IMR-90 (cell line): ENCODE results near the gene PHF14. TPM values are rescaled to one million over a fixed set of nuclear protein-coding genes. Genes with fewer than 3 reads are reported as not detected.

Experiments used
- ATAC-seq: fragments of 200-7000 bp; cut with Tn5 transposase; 2 replicates; pipeline ENCODE4 v1.9.1; 2020; ENCODE audit warnings: low read depth, mild to moderate bottlenecking, moderate library complexity
- BruUV-seq: library from RNA; stranded (reverse); fragments of 400-500 nt; replicated peaks from 2 replicates; lab custom pipeline; 2021; lab: Mats Ljungman, UMichigan
- CTCF ChIA-PET: fragments of 300-600 bp; formaldehyde crosslinking; extraction: SDS; loops from one replicate; lab custom pipeline; 2021; ENCODE audit warnings: antibody characterized with exemption; lab: Yijun Ruan, JAX
- POLR2A ChIA-PET: fragments of 300-600 bp; sonication (Branson Sonifier 250); formaldehyde crosslinking; loops from one replicate; lab custom pipeline; 2022; ENCODE audit warnings: antibody characterized with exemption; ENCODE audit not compliant: unreplicated experiment; lab: Charles Lee
- DNase-seq: peaks from one replicate; pipeline ENCODE4 v3.0.0; 2013
- H2AFZ ChIP-seq: replicated peaks from 2 replicates; pipeline ENCODE3; 2013; ENCODE audit warnings: low read length, mild to moderate bottlenecking; ENCODE audit not compliant: poor library complexity
- H2AK5ac ChIP-seq: 2 replicates; pipeline ENCODE4 v1.6.1; 2013; ENCODE audit warnings: low read depth, low read length, inconsistent platforms
- H2AK9ac ChIP-seq: replicated peaks from 2 replicates; pipeline ENCODE3; 2013; ENCODE audit warnings: mild to moderate bottlenecking, low read depth, low read length, moderate library complexity; ENCODE audit not compliant: poor library complexity
- H2BK120ac ChIP-seq: 2 replicates; pipeline ENCODE4 v1.6.1; 2013; ENCODE audit warnings: low read depth, low read length, inconsistent platforms
- H2BK15ac ChIP-seq: 3 replicates; pipeline ENCODE4 v1.6.1; 2013; ENCODE audit warnings: low read depth, low read length, inconsistent platforms
- H2BK20ac ChIP-seq: 2 replicates; pipeline ENCODE4 v1.6.1; 2013; ENCODE audit warnings: low read depth, mild to moderate bottlenecking, inconsistent platforms, low read length, moderate library complexity
- H2BK5ac ChIP-seq: 2 replicates; pipeline ENCODE4 v1.6.1; 2013; ENCODE audit warnings: mild to moderate bottlenecking, low read depth, low read length, inconsistent platforms; ENCODE audit not compliant: poor library complexity, severe bottlenecking
- H3K14ac ChIP-seq: replicated peaks from 2 replicates; pipeline ENCODE4 v1.6.1; 2013; ENCODE audit warnings: low read depth, low read length, inconsistent platforms
- H3K18ac ChIP-seq: 2 replicates; pipeline ENCODE4 v1.6.1; 2013; ENCODE audit warnings: low read depth, low read length, control low read depth
- H3K23ac ChIP-seq: 2 replicates; pipeline ENCODE4 v1.6.1; 2013; ENCODE audit warnings: low read depth, low read length, inconsistent platforms
- H3K27ac ChIP-seq: 2 replicates; pipeline ENCODE4 v1.5.1; 2013; ENCODE audit warnings: mild to moderate bottlenecking, control low read depth, low read length; ENCODE audit not compliant: insufficient read depth
- H3K27me3 ChIP-seq: 2 replicates; pipeline ENCODE4 v1.6.1; 2013; ENCODE audit warnings: low read length; ENCODE audit not compliant: control insufficient read depth, insufficient read depth
- H3K36me3 ChIP-seq: 2 replicates; pipeline ENCODE4 v1.6.1; 2013; ENCODE audit warnings: low read length, mixed read lengths; ENCODE audit not compliant: control insufficient read depth, insufficient read depth
- H3K4ac ChIP-seq: 2 replicates; pipeline ENCODE4 v1.6.1; 2013; ENCODE audit warnings: low read depth, low read length, inconsistent platforms
- H3K4me1 ChIP-seq: 2 replicates; pipeline ENCODE4 v1.6.1; 2013; ENCODE audit warnings: low read length, mixed read lengths; ENCODE audit not compliant: control insufficient read depth, insufficient read depth
- H3K4me2 ChIP-seq: 2 replicates; pipeline ENCODE4 v1.6.1; 2013; ENCODE audit warnings: low read depth, mild to moderate bottlenecking, control low read depth, low read length, moderate library complexity
- H3K4me3 ChIP-seq: 2 replicates; pipeline ENCODE4 v1.5.1; 2013; ENCODE audit warnings: low read depth, mild to moderate bottlenecking, control low read depth, low read length, moderate library complexity; ENCODE audit not compliant: insufficient read depth
- H3K56ac ChIP-seq: 2 replicates; pipeline ENCODE4 v1.6.1; 2013; ENCODE audit warnings: low read length, inconsistent platforms; ENCODE audit not compliant: insufficient read depth; ENCODE audit errors: extremely low read depth
- H3K79me1 ChIP-seq, 2 experiments: 2 replicates each; pipeline ENCODE4 v1.6.1; 2013; ENCODE audit warnings: low read length in 2 of 2, inconsistent platforms in 1 of 2, low read depth in 1 of 2
- H3K9ac ChIP-seq: 2 replicates; pipeline ENCODE4 v1.6.1; 2013; ENCODE audit warnings: low read depth, low read length, control low read depth
- H3K9me1 ChIP-seq: 2 replicates; pipeline ENCODE4 v1.6.1; 2013; ENCODE audit warnings: low read length, inconsistent platforms; ENCODE audit not compliant: insufficient read depth
- H3K9me3 ChIP-seq: 2 replicates; pipeline ENCODE4 v1.6.1; 2013; ENCODE audit warnings: low read length; ENCODE audit not compliant: control insufficient read depth, insufficient read depth
- H4K20me1 ChIP-seq: 2 replicates; pipeline ENCODE4 v1.6.1; 2013; ENCODE audit warnings: low read length, inconsistent platforms; ENCODE audit not compliant: insufficient read depth
- H4K5ac ChIP-seq: 2 replicates; pipeline ENCODE4 v1.6.1; 2013; ENCODE audit warnings: mild to moderate bottlenecking, low read depth, low read length, control low read depth
- H4K8ac ChIP-seq, 2 experiments: 2 replicates each; pipeline ENCODE4 v1.6.1; 2013; ENCODE audit warnings: low read depth in 2 of 2, low read length in 2 of 2, control low read depth in 1 of 2, inconsistent platforms in 1 of 2
- H4K91ac ChIP-seq: 2 replicates; pipeline ENCODE4 v1.6.1; 2013; ENCODE audit warnings: low read depth, low read length, inconsistent platforms; ENCODE audit not compliant: insufficient read depth
- RAD21 ChIP-seq: IDR thresholded peaks from 2 replicates; pipeline ENCODE4 v1.6.1; 2012; ENCODE audit warnings: low read length, improper control_type of control experiment
- dilution Hi-C: fragments of 300-500 bp; cut with HindIII; formaldehyde crosslinking; loops from one replicate; pipeline ENCODE4 v1.14.3; 2018; ENCODE audit warnings: low sequenced_read_pairs; ENCODE audit not compliant: unreplicated experiment
- in situ Hi-C: fragments of 300-500 bp; cut with MboI; formaldehyde crosslinking; loops from 3 replicates; pipeline ENCODE4 v1.14.3; 2019; ENCODE audit warnings: low sequenced_read_pairs, inconsistent platforms, mixed read lengths
- intact Hi-C: fragments of 100-400 bp; cut with micrococcal nuclease; formaldehyde crosslinking; loops from 2 replicates; pipeline ENCODE4 v1.10.0; 2022
- polyA plus RNA-seq, 3 experiments: library from polyadenylated mRNA; depleted of rRNA; stranded (reverse); fragments of >200 nt; gene quantifications; 2 replicates each; pipeline ENCODE4 v1.2.3, GENCODE V29; 2012; ENCODE audit warnings: low replicate concordance in 1 of 3
- total RNA-seq: library from RNA; depleted of rRNA; stranded (reverse); fragments of >200 nt; gene quantifications from 2 replicates; pipeline ENCODE4 v1.2.3, GENCODE V29; 2012

PHF14 gene
- total and polyA plus RNA-seq, 2 of the 4 experiments (the other 2 are of a cell fraction): 8.7 to 17.2 TPM

- H3K79me1 ChIP-seq: no peaks in the 10 kb centered on the region
- no peak overlapping the region for H3K23ac ChIP-seq
- H2BK120ac ChIP-seq: no peak overlapping the region
- TF ChIP-seq RAD21: no peak
- peaks cover 1% of the 10 kb centered on the region; the same call in 1 of the 2 replicates for H3K36me3 ChIP-seq
- H3K9me1 ChIP-seq: no peaks in the 10 kb centered on the region
- H2AK9ac ChIP-seq: no peak overlapping the region
- H4K91ac ChIP-seq: no peak overlapping the region
- no peak overlapping the region for H2BK15ac ChIP-seq
- H3K4me1 ChIP-seq: no peaks in the 10 kb centered on the region
- H3K9me3 ChIP-seq: no peaks in the 10 kb centered on the region
- no peak overlapping the region for H3K14ac ChIP-seq
- ChIA-PET POLR2A (no interaction called here), CTCF (no interaction called here)
- H2BK5ac ChIP-seq: no peak overlapping the region
- no peak overlapping the region for H3K27ac ChIP-seq
- H3K4me2 ChIP-seq: no peak overlapping the region
- H3K18ac ChIP-seq: no peak overlapping the region
- H2AK5ac ChIP-seq: no peak overlapping the region
- no peak overlapping the region for H3K4ac ChIP-seq
- intact Hi-C loops: no loop called here
- no TSS peak for BruUV-seq
- no peak overlapping the region for H3K9ac ChIP-seq
- no peak for ATAC-seq
- no peak for DNase-seq
- no peak overlapping the region for H3K4me3 ChIP-seq
- no peak overlapping the region for H3K56ac ChIP-seq
- dilution Hi-C loops: no loop called here
- no peak overlapping the region for H4K8ac ChIP-seq
- no peaks in the 10 kb centered on the region for H4K20me1 ChIP-seq
- in situ Hi-C loops: no loop called here
- H2BK20ac ChIP-seq: no peak overlapping the region
- H4K5ac ChIP-seq: no peak overlapping the region
- no peaks in the 10 kb centered on the region for H3K27me3 ChIP-seq
- H2AFZ ChIP-seq: no peak overlapping the region
Measured at GRCh38 chr7:11039974-11040373, 66.3 kb downstream of the PHF14 start.
